ENCODE results near the gene ANKRD33. TPM values are rescaled to one million over a fixed set of nuclear protein-coding genes. Genes with fewer than 3 reads are reported as not detected.

The ANKRD33 gene
- total RNA-seq, 1 experiment from 2014 or later: not detected

DNA sequence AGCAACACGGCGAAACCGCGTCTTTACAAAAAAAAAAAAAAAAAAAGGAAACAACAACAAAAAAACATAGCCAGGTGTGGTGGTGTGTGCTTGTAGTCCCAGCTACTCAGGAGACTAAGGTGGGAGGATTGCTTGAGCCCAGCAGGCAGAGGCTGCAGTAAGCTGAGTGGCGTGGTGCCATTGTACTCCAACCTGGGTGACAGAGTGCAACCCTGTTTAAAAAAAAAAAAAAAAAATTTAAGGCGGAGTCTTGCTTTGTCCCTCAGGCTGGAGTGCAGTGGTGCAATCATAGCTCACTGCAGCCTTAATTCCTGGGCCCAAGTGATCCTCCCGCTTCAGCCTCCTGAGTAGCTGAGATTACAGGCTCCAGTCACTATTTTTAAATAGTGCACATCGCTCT lies 21.1 kb upstream of the ANKRD33 start:
- intact Hi-C loops (cut with micrococcal nuclease; ENCODE audit: unreplicated experiment): no loop called here
- H3K4me3 ChIP-seq (ENCODE audit: low read depth, low read length, poor library complexity, severe bottlenecking): no peak overlapping the region
- no peaks in the 10 kb centered on the region for H3K27me3 ChIP-seq (replicated peaks; ENCODE audit: insufficient read depth, low read depth, low read length, poor library complexity)
- peaks cover 30% of the 10 kb centered on the region for H3K4me1 ChIP-seq (ENCODE audit: insufficient read depth, low read length, poor library complexity, severe bottlenecking)
- no peak for TF ChIP-seq EZH2 (IDR thresholded peaks at IDR 0.05; ENCODE audit: borderline replicate concordance, low read depth, low read length, poor library complexity, severe bottlenecking)
- TF ChIP-seq, protein P1, sequence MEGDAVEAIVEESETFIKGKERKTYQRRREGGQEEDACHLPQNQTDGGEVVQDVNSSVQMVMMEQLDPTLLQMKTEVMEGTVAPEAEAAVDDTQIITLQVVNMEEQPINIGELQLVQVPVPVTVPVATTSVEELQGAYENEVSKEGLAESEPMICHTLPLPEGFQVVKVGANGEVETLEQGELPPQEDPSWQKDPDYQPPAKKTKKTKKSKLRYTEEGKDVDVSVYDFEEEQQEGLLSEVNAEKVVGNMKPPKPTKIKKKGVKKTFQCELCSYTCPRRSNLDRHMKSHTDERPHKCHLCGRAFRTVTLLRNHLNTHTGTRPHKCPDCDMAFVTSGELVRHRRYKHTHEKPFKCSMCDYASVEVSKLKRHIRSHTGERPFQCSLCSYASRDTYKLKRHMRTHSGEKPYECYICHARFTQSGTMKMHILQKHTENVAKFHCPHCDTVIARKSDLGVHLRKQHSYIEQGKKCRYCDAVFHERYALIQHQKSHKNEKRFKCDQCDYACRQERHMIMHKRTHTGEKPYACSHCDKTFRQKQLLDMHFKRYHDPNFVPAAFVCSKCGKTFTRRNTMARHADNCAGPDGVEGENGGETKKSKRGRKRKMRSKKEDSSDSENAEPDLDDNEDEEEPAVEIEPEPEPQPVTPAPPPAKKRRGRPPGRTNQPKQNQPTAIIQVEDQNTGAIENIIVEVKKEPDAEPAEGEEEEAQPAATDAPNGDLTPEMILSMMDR (conservative IDR thresholded peaks at IDR 0.05; ENCODE audit: low read depth, low read length): no peak
- no peaks in the 10 kb centered on the region for H3K36me3 ChIP-seq (ENCODE audit: insufficient read depth, low read length, poor library complexity, severe bottlenecking)
- H3K27ac ChIP-seq (ENCODE audit: low read depth, low read length, poor library complexity, severe bottlenecking): no peak overlapping the region
- CTCF ChIA-PET: no interaction called here
- no peak for DNase-seq (ENCODE audit: low spot score)
- POLR2A ChIA-PET (ENCODE audit: low non-redundant PET): no interaction called here
- no TSS peak for BruUV-seq (replicated peaks)
- no peaks in the 10 kb centered on the region for H3K9me3 ChIP-seq (ENCODE audit: low read depth, low read length, poor library complexity, severe bottlenecking)

DNA sequence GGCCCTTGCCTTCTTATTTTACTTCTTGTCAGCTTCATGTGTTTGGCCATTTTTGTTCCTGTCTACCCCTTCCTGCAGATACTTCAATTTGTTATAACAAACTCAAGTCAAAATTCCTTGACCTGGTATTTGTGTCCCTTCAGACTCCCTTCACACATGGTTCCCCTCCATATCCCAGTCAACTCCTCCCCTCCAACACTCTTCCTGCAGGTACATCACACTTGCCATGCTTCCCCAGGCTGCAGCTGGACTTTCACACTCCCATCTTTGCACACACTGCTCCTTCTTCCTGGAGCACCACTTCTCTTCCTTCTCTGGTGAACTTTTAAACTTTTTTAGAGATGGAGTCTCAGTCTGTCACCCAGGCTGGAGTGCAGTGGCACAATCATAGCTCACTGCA lies 20.5 kb upstream of the ANKRD33 start:
- intact Hi-C loops (cut with micrococcal nuclease; ENCODE audit: unreplicated experiment): no loop called here
- no peaks in the 10 kb centered on the region for H3K27me3 ChIP-seq (replicated peaks; ENCODE audit: insufficient read depth, low read depth, low read length, poor library complexity)

GRCh38 chr12:51867796-51868428 lies 20.0 kb upstream of the ANKRD33 start:
- intact Hi-C loops (cut with micrococcal nuclease; ENCODE audit: unreplicated experiment): no loop called here
- Histone ChIP-seq H3K27ac (ENCODE audit: low read depth, low read length, poor library complexity, severe bottlenecking) (no peak overlapping the region), H3K4me1 (ENCODE audit: insufficient read depth, low read length, poor library complexity, severe bottlenecking) (peaks cover 30% of the 10 kb centered on the region), H3K27me3 (replicated peaks; ENCODE audit: insufficient read depth, low read depth, low read length, poor library complexity) (no peaks in the 10 kb centered on the region), H3K36me3 (ENCODE audit: insufficient read depth, low read length, poor library complexity, severe bottlenecking) (no peaks in the 10 kb centered on the region), H3K4me3 (ENCODE audit: low read depth, low read length, poor library complexity, severe bottlenecking) (no peak overlapping the region), H3K9me3 (ENCODE audit: low read depth, low read length, poor library complexity, severe bottlenecking) (no peaks in the 10 kb centered on the region)
- TF ChIP-seq EZH2 (IDR thresholded peaks at IDR 0.05; ENCODE audit: borderline replicate concordance, low read depth, low read length, poor library complexity, severe bottlenecking): no peak
- TF ChIP-seq, protein P1 (conservative IDR thresholded peaks at IDR 0.05; ENCODE audit: low read depth, low read length): no peak
- POLR2A ChIA-PET (ENCODE audit: low non-redundant PET): no interaction called here
- no TSS peak for BruUV-seq (replicated peaks)
- CTCF ChIA-PET: no interaction called here
- no peak for DNase-seq (ENCODE audit: low spot score)

More for the DNA sequence above, 20.5 kb upstream of the ANKRD33 start:
- CTCF ChIA-PET: no interaction called here
- TF ChIP-seq, protein P1 (conservative IDR thresholded peaks at IDR 0.05; ENCODE audit: low read depth, low read length): no peak
- TF ChIP-seq EZH2 (IDR thresholded peaks at IDR 0.05; ENCODE audit: borderline replicate concordance, low read depth, low read length, poor library complexity, severe bottlenecking): no peak
- no peak for DNase-seq (ENCODE audit: low spot score)
- H3K4me3 ChIP-seq (ENCODE audit: low read depth, low read length, poor library complexity, severe bottlenecking): no peak overlapping the region
- POLR2A ChIA-PET (ENCODE audit: low non-redundant PET): no interaction called here
- H3K36me3 ChIP-seq (ENCODE audit: insufficient read depth, low read length, poor library complexity, severe bottlenecking): no peaks in the 10 kb centered on the region
- no TSS peak for BruUV-seq (replicated peaks)
- H3K9me3 ChIP-seq (ENCODE audit: low read depth, low read length, poor library complexity, severe bottlenecking): no peaks in the 10 kb centered on the region
- H3K27ac ChIP-seq (ENCODE audit: low read depth, low read length, poor library complexity, severe bottlenecking): no peak overlapping the region
- peaks cover 30% of the 10 kb centered on the region for H3K4me1 ChIP-seq (ENCODE audit: insufficient read depth, low read length, poor library complexity, severe bottlenecking)

Measured in A673 (cell line).